Measurements from ENCODE around the gene PROCA1. TPM values are rescaled to one million over a fixed set of nuclear protein-coding genes. Genes with fewer than 3 reads are reported as not detected.

Gene PROCA1
- total RNA-seq, 1 experiment from 2014 or later: 4.4 TPM

DNA sequence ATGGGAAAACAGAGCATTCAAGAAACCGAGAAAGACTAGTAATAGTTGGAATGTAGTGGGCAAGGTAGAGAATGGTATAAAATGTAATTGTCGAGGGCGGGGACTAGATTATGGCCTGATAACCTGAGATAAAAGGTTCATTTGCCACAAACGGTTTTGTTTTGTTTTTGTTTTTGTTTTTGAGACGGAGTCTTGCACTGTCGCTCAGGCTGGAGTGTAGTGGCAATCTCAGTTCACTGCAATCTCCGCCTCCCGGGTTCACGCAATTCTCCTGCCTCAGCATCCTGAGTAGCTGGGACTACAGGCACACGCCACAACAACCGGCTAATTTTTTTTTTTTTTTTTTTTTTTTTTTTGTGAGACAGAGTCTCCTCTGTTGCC, 18.3 kb upstream of the PROCA1 start:
- Histone ChIP-seq H3K9me3 (no peaks in the 10 kb centered on the region), H3K36me3 (ENCODE audit: control insufficient read depth, insufficient read depth, low read length) (no peaks in the 10 kb centered on the region), H3K4me3 (ENCODE audit: low read depth, low read length) (no peak overlapping the region), H3K27me3 (replicated peaks; ENCODE audit: control insufficient read depth, insufficient read depth, low read length) (no peaks in the 10 kb centered on the region), H3K4me1 (no peaks in the 10 kb centered on the region)
- DNase-seq: no peak
- peak overlapping the region; percentile 96 for H3K27ac Mint-ChIP-seq (ENCODE audit: unreplicated experiment)
- intact Hi-C loops (cut with micrococcal nuclease; ENCODE audit: unreplicated experiment): no loop called here
- peaks cover 20% of the 10 kb centered on the region for H3K4me1 Mint-ChIP-seq (ENCODE audit: low read depth, unreplicated experiment)
- no peak overlapping the region for H3K4me3 Mint-ChIP-seq (ENCODE audit: unreplicated experiment)
- no peaks in the 10 kb centered on the region for H3K27me3 Mint-ChIP-seq (ENCODE audit: insufficient read depth, unreplicated experiment)
- TF ChIP-seq, protein P1, sequence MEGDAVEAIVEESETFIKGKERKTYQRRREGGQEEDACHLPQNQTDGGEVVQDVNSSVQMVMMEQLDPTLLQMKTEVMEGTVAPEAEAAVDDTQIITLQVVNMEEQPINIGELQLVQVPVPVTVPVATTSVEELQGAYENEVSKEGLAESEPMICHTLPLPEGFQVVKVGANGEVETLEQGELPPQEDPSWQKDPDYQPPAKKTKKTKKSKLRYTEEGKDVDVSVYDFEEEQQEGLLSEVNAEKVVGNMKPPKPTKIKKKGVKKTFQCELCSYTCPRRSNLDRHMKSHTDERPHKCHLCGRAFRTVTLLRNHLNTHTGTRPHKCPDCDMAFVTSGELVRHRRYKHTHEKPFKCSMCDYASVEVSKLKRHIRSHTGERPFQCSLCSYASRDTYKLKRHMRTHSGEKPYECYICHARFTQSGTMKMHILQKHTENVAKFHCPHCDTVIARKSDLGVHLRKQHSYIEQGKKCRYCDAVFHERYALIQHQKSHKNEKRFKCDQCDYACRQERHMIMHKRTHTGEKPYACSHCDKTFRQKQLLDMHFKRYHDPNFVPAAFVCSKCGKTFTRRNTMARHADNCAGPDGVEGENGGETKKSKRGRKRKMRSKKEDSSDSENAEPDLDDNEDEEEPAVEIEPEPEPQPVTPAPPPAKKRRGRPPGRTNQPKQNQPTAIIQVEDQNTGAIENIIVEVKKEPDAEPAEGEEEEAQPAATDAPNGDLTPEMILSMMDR (IDR thresholded peaks at IDR 0.05; ENCODE audit: insufficient read depth in 1 of 2, low read depth in 1 of 2, low read length in 1 of 2, severe bottlenecking in 1 of 2, unreplicated experiment in 1 of 2): no peak
- CTCF ChIA-PET: interaction anchor here (0.6 to 2.6 kb wide), 3 partner anchors 10 to 888 kb away, joined by 3 to 23 read pairs (median 3); partner anchors contain the start of gene RPL23A
- H3K36me3 Mint-ChIP-seq (ENCODE audit: insufficient read depth, unreplicated experiment): peaks cover 49% of the 10 kb centered on the region
- no TSS peak for BruUV-seq (replicated peaks)
- POLR2A ChIA-PET: interaction anchor here (5.2 kb wide), 1 partner anchor 15 kb away, joined by 165 read pairs; the partner anchor contains the start of gene TRAF4
- no peaks in the 10 kb centered on the region for H3K9me3 Mint-ChIP-seq (ENCODE audit: unreplicated experiment)

DNA sequence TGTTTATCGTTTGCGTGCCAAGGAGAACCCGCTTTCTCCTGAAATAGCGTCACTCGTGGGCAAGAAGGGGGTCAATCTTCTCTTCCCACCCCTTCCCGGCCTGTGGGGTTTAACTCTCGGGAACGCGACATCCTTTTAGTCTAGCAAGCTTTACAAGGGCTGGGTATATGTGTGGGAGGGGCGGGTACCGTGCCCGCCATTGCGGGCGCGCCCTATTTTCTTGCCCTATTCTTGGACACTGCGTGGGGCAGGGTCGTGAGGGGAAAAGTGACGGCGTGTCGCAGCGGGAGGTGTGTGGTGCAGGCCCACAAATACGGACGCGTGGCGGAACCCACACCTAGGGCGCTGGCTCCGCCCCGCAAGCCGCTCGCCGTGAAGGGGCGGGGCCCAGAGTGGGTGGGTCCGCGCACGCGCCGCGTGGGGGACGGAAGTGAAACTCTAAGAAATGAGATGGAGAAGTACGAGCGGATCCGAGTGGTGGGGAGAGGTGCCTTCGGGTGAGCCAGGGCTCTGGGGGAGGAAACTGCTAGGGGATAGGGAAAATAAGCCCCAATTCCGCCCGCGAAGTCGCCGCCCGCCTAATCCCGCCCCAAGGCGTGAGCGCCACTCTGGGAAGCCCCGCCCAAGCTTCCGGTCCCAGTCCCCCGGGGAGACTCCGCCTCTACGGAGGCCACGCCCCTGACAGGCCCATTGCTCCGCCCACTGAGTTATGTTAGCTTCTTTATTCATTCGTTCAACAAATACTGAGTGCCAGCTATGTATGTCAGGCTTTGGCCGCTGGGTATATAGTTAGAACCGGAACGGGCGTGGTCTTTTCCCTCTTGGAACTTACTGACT, 16.9 kb upstream of the PROCA1 start, which contains the start of gene NEK8:
NEK8 (plus strand) TSS at position 425 of the 837 bp plus-strand sequence; CDS start at position 451, 26 bp downstream.
- Histone ChIP-seq H3K27me3 (replicated peaks; ENCODE audit: control insufficient read depth, insufficient read depth, low read length) (no peaks in the 10 kb centered on the region), H3K4me3 (ENCODE audit: low read depth, low read length) (peak within 1 kb of the TSS; percentile 57), H3K4me1 (peaks cover 7% of the 10 kb centered on the region; the same call in 1 of the 2 replicates), H3K9me3 (no peaks in the 10 kb centered on the region), H3K36me3 (ENCODE audit: control insufficient read depth, insufficient read depth, low read length) (0 out of 2 replicates have a peak, but pooled peaks cover under 1% of the 10 kb centered on the region)
- ChIA-PET POLR2A (interaction anchor here (0.5 to 5.2 kb wide), 11 partner anchors 9 to 223 kb away, joined by 3 to 165 read pairs (median 10); partner anchors contain the start of genes PROCA1, RPL23A, SDF2 and SUPT6H), CTCF (interaction anchor here (0.6 to 4.9 kb wide), 16 partner anchors 9 to 389 kb away, joined by 3 to 324 read pairs (median 11); partner anchors contain the start of genes DHRS13, PROCA1, RPL23A and TRAF4)
- H3K27me3 Mint-ChIP-seq (ENCODE audit: insufficient read depth, unreplicated experiment): no peaks in the 10 kb centered on the region
- peaks cover 58% of the 10 kb centered on the region for H3K36me3 Mint-ChIP-seq (ENCODE audit: insufficient read depth, unreplicated experiment)
- intact Hi-C loops (cut with micrococcal nuclease; ENCODE audit: unreplicated experiment): no loop called here
- H3K9me3 Mint-ChIP-seq (ENCODE audit: unreplicated experiment): no peaks in the 10 kb centered on the region
- H3K27ac Mint-ChIP-seq (ENCODE audit: unreplicated experiment): peak within 1 kb of the TSS; percentile 96
- BruUV-seq (replicated peaks): no TSS peak
- TF ChIP-seq, protein P1 (IDR thresholded peaks at IDR 0.05; ENCODE audit: insufficient read depth in 1 of 2, low read depth in 1 of 2, low read length in 1 of 2, severe bottlenecking in 1 of 2, unreplicated experiment in 1 of 2): no peak
- DNase-seq: peak; percentile 96 to 98
- H3K4me3 Mint-ChIP-seq (ENCODE audit: unreplicated experiment): peak within 1 kb of the TSS; percentile 92
- H3K4me1 Mint-ChIP-seq (ENCODE audit: low read depth, unreplicated experiment): peaks cover 33% of the 10 kb centered on the region

Measured in Caco-2 (cell line).